ENCODE measurements around the gene BEGAIN. TPM values are rescaled to one million over a fixed set of nuclear protein-coding genes. Genes with fewer than 3 reads are reported as not detected.
A peak's percentile ranks its signal among the peaks of the same experiment; 100 is the strongest.

The BEGAIN gene
- total and polyA plus RNA-seq, 2 donors from 2014 or later, result 0.52 to 1.4 TPM

- Histone ChIP-seq H3K4me1 (ENCODE audit: control insufficient read depth in 2 of 3, insufficient read depth in 2 of 3, low read depth in 1 of 3, low read length in 3 of 3) (peaks cover 0 to 7% (median 0%) of the 10 kb centered on the region in 3 donors), H3K36me3 (ENCODE audit: control insufficient read depth in 2 of 3, insufficient read depth in 3 of 3, low read length in 3 of 3) (no peaks in the 10 kb centered on the region), H3K27ac (ENCODE audit: low read depth in 2 of 2, low read length in 2 of 2) (no peak overlapping the region), H3K4me3 (ENCODE audit: low read length in 3 of 3) (peak overlapping the region in 1 of 3 donors; percentile 44), H3K9ac (ENCODE audit: low read length in 3 of 3) (no peak overlapping the region), H3K9me3 (ENCODE audit: control insufficient read depth in 2 of 3, insufficient read depth in 1 of 3, low read length in 3 of 3) (no peaks in the 10 kb centered on the region), H3K27me3 (ENCODE audit: control insufficient read depth, insufficient read depth, low read length) (peaks cover 3% of the 10 kb centered on the region)
- peak in 3 of 5 donors; percentile 45 to 76 (median 59) for DNase-seq
- no peak for TF ChIP-seq CTCF (IDR thresholded peaks at IDR 0.05; ENCODE audit: borderline replicate concordance, extremely low read depth, insufficient read depth)
- intact Hi-C loops (cut with DNase I), result no loop called here
- FAIRE-seq, result no peak
Observed at GRCh38 chr14:100586403-100587085, 673 bp downstream of the BEGAIN start.

GRCh38 chr14:100586153-100586402 is 1.1 kb downstream of the BEGAIN start:
- Histone ChIP-seq H3K9me3 (ENCODE audit: control insufficient read depth in 2 of 3, insufficient read depth in 1 of 3, low read length in 3 of 3) (no peaks in the 10 kb centered on the region), H3K4me3 (ENCODE audit: low read length in 3 of 3) (peak overlapping the region in 1 of 3 donors; percentile 44), H3K27ac (ENCODE audit: low read depth in 2 of 2, low read length in 2 of 2) (no peak overlapping the region), H3K9ac (ENCODE audit: low read length in 3 of 3) (no peak overlapping the region), H3K27me3 (ENCODE audit: control insufficient read depth, insufficient read depth, low read length) (peaks cover 3% of the 10 kb centered on the region), H3K36me3 (ENCODE audit: control insufficient read depth in 2 of 3, insufficient read depth in 3 of 3, low read length in 3 of 3) (no peaks in the 10 kb centered on the region), H3K4me1 (ENCODE audit: control insufficient read depth in 2 of 3, insufficient read depth in 2 of 3, low read depth in 1 of 3, low read length in 3 of 3) (peaks cover 0 to 7% (median 0%) of the 10 kb centered on the region in 3 donors)
- FAIRE-seq (no peak), DNase-seq (peak in 1 of 5 donors; percentile 56)
- no peak for TF ChIP-seq CTCF (IDR thresholded peaks at IDR 0.05; ENCODE audit: borderline replicate concordance, extremely low read depth, insufficient read depth)
- intact Hi-C loops (cut with DNase I), result no loop called here

- no peak overlapping the region for H3K4me3 ChIP-seq (ENCODE audit: low read length in 3 of 3)
- no peaks in the 10 kb centered on the region for H3K9me3 ChIP-seq (ENCODE audit: control insufficient read depth in 2 of 3, insufficient read depth in 1 of 3, low read length in 3 of 3)
- FAIRE-seq (no peak), DNase-seq (peak in 2 of 5 donors; percentile 26 to 73)
- H3K9ac ChIP-seq (ENCODE audit: low read length in 3 of 3), result no peak overlapping the region
- H3K4me1 ChIP-seq (ENCODE audit: control insufficient read depth in 2 of 3, insufficient read depth in 2 of 3, low read depth in 1 of 3, low read length in 3 of 3), result peaks cover 0 to 7% (median 0%) of the 10 kb centered on the region in 3 donors
- no peak for TF ChIP-seq CTCF (IDR thresholded peaks at IDR 0.05; ENCODE audit: borderline replicate concordance, extremely low read depth, insufficient read depth)
- H3K36me3 ChIP-seq (ENCODE audit: control insufficient read depth in 2 of 3, insufficient read depth in 3 of 3, low read length in 3 of 3), result no peaks in the 10 kb centered on the region
- no peak overlapping the region for H3K27ac ChIP-seq (ENCODE audit: low read depth in 2 of 2, low read length in 2 of 2)
- intact Hi-C loops (cut with DNase I), result no loop called here
- peaks cover 3% of the 10 kb centered on the region for H3K27me3 ChIP-seq (ENCODE audit: control insufficient read depth, insufficient read depth, low read length)
Observed at GRCh38 chr14:100585448-100586152, 1.6 kb downstream of the BEGAIN start.

All from kidney (tissue), 14 donors.